ENCODE measurements around the gene GLOD4. TPM values are rescaled to one million over a fixed set of nuclear protein-coding genes. Genes with fewer than 3 reads are reported as not detected.
"Not testable (repeated sequence)": the region's sequence is repeated elsewhere in the genome, so short reads cannot be mapped to it uniquely, and the experiment has no call there.

The GLOD4 gene
- total RNA-seq, 1 donor from 2014 or later, result 53.4 TPM

DNA sequence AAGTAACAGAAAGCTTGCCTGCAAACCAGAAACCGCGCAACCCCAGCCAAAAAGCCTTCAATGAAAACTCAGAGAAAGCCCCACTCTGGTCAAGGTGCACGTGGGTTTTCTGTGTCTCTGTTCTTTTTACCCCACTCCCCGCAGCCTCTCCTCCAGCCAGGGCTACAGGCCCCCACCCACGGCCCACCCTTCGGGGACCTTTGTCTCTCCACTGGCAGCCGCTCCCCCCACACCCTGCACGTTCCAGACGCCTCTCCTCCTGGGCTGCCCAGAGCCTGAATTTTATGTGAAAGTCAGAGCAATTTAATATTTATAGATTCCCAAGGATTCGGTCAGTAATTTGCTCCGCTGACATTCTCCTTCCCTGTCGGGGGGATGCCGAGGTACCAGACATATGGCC is 24.3 kb upstream of the GLOD4 start:
- Mint-ChIP-seq H3K36me3 (ENCODE audit: low read depth) (peaks cover 11% of the 10 kb centered on the region), H3K27me3 (ENCODE audit: low read depth) (no peaks in the 10 kb centered on the region), H3K27ac (ENCODE audit: unreplicated experiment) (no peak overlapping the region), H3K4me1 (ENCODE audit: low read depth) (peaks cover 13% of the 10 kb centered on the region), H3K9me3 (ENCODE audit: low read depth) (no peaks in the 10 kb centered on the region), H3K4me3 (ENCODE audit: unreplicated experiment) (no peak overlapping the region)
- TF ChIP-seq, protein P1, sequence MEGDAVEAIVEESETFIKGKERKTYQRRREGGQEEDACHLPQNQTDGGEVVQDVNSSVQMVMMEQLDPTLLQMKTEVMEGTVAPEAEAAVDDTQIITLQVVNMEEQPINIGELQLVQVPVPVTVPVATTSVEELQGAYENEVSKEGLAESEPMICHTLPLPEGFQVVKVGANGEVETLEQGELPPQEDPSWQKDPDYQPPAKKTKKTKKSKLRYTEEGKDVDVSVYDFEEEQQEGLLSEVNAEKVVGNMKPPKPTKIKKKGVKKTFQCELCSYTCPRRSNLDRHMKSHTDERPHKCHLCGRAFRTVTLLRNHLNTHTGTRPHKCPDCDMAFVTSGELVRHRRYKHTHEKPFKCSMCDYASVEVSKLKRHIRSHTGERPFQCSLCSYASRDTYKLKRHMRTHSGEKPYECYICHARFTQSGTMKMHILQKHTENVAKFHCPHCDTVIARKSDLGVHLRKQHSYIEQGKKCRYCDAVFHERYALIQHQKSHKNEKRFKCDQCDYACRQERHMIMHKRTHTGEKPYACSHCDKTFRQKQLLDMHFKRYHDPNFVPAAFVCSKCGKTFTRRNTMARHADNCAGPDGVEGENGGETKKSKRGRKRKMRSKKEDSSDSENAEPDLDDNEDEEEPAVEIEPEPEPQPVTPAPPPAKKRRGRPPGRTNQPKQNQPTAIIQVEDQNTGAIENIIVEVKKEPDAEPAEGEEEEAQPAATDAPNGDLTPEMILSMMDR (IDR thresholded peaks at IDR 0.05), result no peak
- DNase-seq (ENCODE audit: low spot score), result no peak

DNA sequence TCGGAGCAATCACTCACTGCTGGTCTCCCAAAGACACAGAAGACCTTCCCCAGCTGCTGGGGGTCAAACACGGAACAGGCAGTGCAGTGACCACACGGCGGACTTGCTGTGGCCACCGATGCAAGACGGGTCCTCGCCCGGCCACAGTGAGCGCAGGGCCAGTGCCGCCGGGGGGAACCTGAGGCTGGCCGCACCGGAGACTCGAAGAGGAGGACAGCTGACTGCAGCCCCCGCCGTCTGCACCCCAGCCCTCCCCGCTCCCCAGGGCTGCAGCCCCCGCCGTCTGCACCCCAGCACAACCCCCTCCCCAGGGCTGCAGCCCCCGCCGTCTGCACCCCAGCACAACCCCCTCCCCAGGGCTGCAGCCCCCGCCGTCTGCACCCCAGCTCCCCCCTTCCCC is 23.8 kb upstream of the GLOD4 start:
- not testable (repeated sequence) for H3K27me3 Mint-ChIP-seq (ENCODE audit: low read depth); DNase-seq (ENCODE audit: low spot score); H3K9me3 Mint-ChIP-seq (ENCODE audit: low read depth); H3K27ac Mint-ChIP-seq (ENCODE audit: unreplicated experiment); H3K4me3 Mint-ChIP-seq (ENCODE audit: unreplicated experiment)
- Mint-ChIP-seq H3K4me1 (ENCODE audit: low read depth) (peaks cover 11% of the 10 kb centered on the region), H3K36me3 (ENCODE audit: low read depth) (peaks cover 10% of the 10 kb centered on the region)

DNA sequence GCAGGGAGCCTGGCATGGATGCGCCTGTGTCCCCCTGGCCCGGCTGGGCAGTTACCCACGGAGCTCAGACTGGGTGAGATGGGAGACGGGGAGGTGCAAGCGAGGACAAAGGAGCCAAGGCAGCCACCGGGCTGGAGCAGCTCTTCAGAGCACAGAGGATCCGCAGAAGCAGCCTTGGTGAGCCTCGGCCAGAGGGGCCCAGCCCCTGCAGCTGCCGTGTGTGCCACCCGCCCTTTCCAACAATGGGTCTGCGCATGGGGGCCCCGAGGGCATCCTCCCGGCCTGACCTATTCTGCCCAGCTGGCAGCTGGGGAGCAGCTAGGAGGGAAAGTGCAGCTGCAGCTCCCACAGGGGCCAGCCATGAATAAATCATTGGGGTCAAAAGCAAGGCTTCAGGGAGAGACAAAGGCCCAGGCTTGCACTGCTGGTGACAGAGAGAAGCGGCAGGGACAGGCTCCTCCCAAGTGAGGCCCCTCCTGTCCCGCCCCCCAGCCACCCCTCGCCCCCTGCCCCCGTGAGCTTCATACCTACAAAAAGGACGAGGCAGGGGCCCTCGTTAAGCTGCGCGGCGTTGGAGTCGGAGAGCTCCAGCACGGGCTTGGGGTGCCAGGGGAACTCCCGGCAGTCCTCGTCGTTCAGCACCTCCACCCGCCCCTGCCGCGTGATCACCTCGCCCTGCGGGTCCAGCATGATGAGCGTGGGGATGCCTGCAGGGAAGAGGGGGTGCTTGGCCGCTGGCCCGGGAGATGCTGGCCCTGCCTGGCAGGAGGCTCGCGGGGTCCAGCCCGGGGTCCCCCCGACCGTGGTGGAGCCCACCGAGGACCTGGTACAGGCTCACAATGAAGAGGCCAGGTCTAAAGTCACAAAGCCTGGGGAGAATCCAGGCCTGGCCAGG is 22.7 kb upstream of the GLOD4 start:
- H3K4me1 Mint-ChIP-seq (ENCODE audit: low read depth), result peaks cover 9% of the 10 kb centered on the region
- no peak overlapping the region for H3K4me3 Mint-ChIP-seq (ENCODE audit: unreplicated experiment)
- no peak overlapping the region for H3K27ac Mint-ChIP-seq (ENCODE audit: unreplicated experiment)
- peaks cover 12% of the 10 kb centered on the region for H3K36me3 Mint-ChIP-seq (ENCODE audit: low read depth)
- DNase-seq (ENCODE audit: low spot score), result no peak
- TF ChIP-seq, protein P1 (IDR thresholded peaks at IDR 0.05), result no peak
- no peaks in the 10 kb centered on the region for H3K27me3 Mint-ChIP-seq (ENCODE audit: low read depth)
- H3K9me3 Mint-ChIP-seq (ENCODE audit: low read depth), result no peaks in the 10 kb centered on the region

DNA sequence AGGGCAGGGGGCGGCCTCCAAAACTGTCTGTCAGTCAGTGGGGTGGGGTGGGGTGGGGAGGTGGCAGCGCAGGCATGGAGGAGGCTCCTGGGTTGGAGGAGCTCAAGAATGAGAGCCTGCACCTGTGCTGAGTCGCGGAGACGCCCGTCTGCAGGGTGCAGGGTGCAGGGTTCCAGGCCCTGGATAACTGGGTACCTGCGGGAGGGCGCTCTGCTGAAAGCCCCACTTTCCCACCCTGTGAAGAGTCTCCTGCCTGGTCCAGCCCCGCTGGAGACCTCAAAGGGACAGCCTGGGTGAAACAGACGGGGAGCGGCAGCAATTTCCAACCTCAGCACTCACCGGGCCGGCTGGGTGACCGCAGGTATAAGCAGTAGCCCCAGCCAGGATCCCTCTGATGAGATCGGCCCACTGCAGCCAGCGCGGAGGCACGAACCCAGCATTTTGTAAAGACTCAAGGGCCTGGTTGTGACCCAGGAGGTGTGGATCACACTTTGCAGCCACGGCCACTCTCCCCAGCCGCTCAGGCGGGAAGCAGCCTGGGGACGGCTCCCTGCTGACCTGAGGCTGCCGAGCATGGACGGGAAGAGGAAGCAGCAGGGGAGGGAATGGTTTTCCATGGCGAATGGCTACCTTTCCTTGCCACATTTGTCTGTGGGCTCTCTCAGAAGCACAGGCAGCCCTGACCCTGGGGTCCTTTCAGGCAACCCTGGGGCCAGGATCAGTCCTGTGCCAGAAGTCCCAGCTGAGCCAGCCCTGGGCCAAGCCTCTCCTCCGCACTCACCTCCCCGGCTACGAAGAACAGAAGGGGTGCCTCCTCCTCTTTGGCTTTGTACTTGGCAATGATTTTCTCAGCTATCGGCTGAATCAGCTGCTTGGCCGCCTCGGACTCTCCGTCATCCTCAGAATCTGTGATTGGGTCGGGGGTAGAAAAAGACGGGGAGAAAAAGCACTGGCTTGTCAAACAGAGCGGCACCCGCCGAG is 21.1 kb upstream of the GLOD4 start:
- DNase-seq (ENCODE audit: low spot score), result no peak
- peaks cover 9% of the 10 kb centered on the region for H3K36me3 Mint-ChIP-seq (ENCODE audit: low read depth)
- H3K4me3 Mint-ChIP-seq (ENCODE audit: unreplicated experiment), result no peak overlapping the region
- H3K27me3 Mint-ChIP-seq (ENCODE audit: low read depth), result no peaks in the 10 kb centered on the region
- H3K4me1 Mint-ChIP-seq (ENCODE audit: low read depth), result peaks cover 9% of the 10 kb centered on the region
- TF ChIP-seq, protein P1 (IDR thresholded peaks at IDR 0.05), result no peak
- no peaks in the 10 kb centered on the region for H3K9me3 Mint-ChIP-seq (ENCODE audit: low read depth)
- H3K27ac Mint-ChIP-seq (ENCODE audit: unreplicated experiment), result no peak overlapping the region

DNA sequence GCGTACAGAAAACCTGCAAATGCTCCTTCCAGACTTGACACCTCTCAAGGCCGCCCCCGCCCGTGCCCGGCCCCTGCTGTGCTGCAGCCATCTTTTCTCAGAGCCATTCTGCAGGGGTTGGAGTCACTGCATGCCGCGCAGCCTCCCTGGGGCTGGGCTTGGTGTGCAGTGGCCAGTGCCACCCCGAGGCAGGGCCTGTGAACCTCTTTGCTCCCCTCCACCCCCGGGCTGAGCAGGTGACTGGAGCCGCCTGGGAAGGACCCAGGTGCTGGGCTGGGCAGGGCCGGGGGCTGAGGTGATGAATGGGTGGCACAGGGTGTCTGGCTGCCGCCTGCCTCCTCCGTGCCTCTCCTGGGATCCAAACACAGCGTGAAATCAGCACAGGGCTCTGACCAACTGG is 20.4 kb upstream of the GLOD4 start:
- TF ChIP-seq, protein P1 (IDR thresholded peaks at IDR 0.05), result no peak
- Mint-ChIP-seq H3K27ac (ENCODE audit: unreplicated experiment) (no peak overlapping the region), H3K4me3 (ENCODE audit: unreplicated experiment) (no peak overlapping the region), H3K4me1 (ENCODE audit: low read depth) (peaks cover 9% of the 10 kb centered on the region), H3K36me3 (ENCODE audit: low read depth) (peaks cover 9% of the 10 kb centered on the region), H3K27me3 (ENCODE audit: low read depth) (no peaks in the 10 kb centered on the region), H3K9me3 (ENCODE audit: low read depth) (no peaks in the 10 kb centered on the region)
- no peak for DNase-seq (ENCODE audit: low spot score)

Measured in chondrocyte (in vitro differentiated cells).